Measurements from ENCODE around the gene SSH2. TPM values are rescaled to one million over a fixed set of nuclear protein-coding genes. Genes with fewer than 3 reads are reported as not detected.
"Not testable (repeated sequence)": the region's sequence is repeated elsewhere in the genome, so short reads cannot be mapped to it uniquely, and the experiment has no call there.

The SSH2 gene
- total RNA-seq, 1 donor from 2014 or later: 72.0 TPM

GRCh38 chr17:29936724-29937123 is 6.7 kb upstream of the SSH2 start:
- no peak overlapping the region for H3K4me3 ChIP-seq
- intact Hi-C loops (cut with DNase I): no loop called here
- no peaks in the 10 kb centered on the region for H3K36me3 ChIP-seq
- TF ChIP-seq CTCF (IDR thresholded peaks at IDR 0.05): no peak
- H3K9me3 ChIP-seq: no peaks in the 10 kb centered on the region
- H3K4me1 ChIP-seq: peaks cover 3% of the 10 kb centered on the region
- H3K27me3 ChIP-seq: no peaks in the 10 kb centered on the region
- no peak for ATAC-seq
- no peak overlapping the region for H3K27ac ChIP-seq
- no peak for DNase-seq

GRCh38 chr17:29935909-29936308 is 5.9 kb upstream of the SSH2 start:
- H3K9me3 ChIP-seq; DNase-seq; H3K27me3 ChIP-seq; H3K4me3 ChIP-seq; H3K27ac ChIP-seq; ATAC-seq; H3K36me3 ChIP-seq; intact Hi-C loops (cut with DNase I): not testable (repeated sequence)
- peaks cover 11% of the 10 kb centered on the region for H3K4me1 ChIP-seq

- DNase-seq: no peak
- no peak overlapping the region for H3K27ac ChIP-seq
- TF ChIP-seq CTCF (IDR thresholded peaks at IDR 0.05): no peak
- H3K36me3 ChIP-seq: no peaks in the 10 kb centered on the region
- ATAC-seq: no peak
- peaks cover 13% of the 10 kb centered on the region for H3K4me1 ChIP-seq
- H3K4me3 ChIP-seq: no peak overlapping the region
- intact Hi-C loops (cut with DNase I): loop anchor here (5.0 kb wide), 1 partner anchor 126 kb away; no protein-coding TSS in a partner anchor
- no peaks in the 10 kb centered on the region for H3K27me3 ChIP-seq
- H3K9me3 ChIP-seq: no peaks in the 10 kb centered on the region
Measured at GRCh38 chr17:29933379-29933778, 3.4 kb upstream of the SSH2 start.

- Histone ChIP-seq H3K27ac (peak overlapping the region; percentile 82), H3K4me1 (peaks cover 23% of the 10 kb centered on the region), H3K36me3 (no peaks in the 10 kb centered on the region), H3K27me3 (no peaks in the 10 kb centered on the region), H3K4me3 (peak overlapping the region; percentile 83), H3K9me3 (no peaks in the 10 kb centered on the region)
- peak; percentile 80 for ATAC-seq
- TF ChIP-seq CTCF (IDR thresholded peaks at IDR 0.05): peak; percentile 91
- intact Hi-C loops (cut with DNase I): loop anchor here (5.0 kb wide), 1 partner anchor 124 kb away; no protein-coding TSS in a partner anchor
- DNase-seq: peak; percentile 68
Measured at GRCh38 chr17:29931231-29931932, 1.4 kb upstream of the SSH2 start.

- Histone ChIP-seq H3K4me3 (peak overlapping the region; percentile 83), H3K4me1 (peaks cover 23% of the 10 kb centered on the region), H3K9me3 (no peaks in the 10 kb centered on the region), H3K36me3 (no peaks in the 10 kb centered on the region), H3K27ac (peak overlapping the region; percentile 82), H3K27me3 (no peaks in the 10 kb centered on the region)
- intact Hi-C loops (cut with DNase I): loop anchor here (5.0 kb wide), 1 partner anchor 123 kb away; no protein-coding TSS in a partner anchor
- no peak for TF ChIP-seq CTCF (IDR thresholded peaks at IDR 0.05)
- ATAC-seq: no peak
- DNase-seq: no peak
Measured at GRCh38 chr17:29930409-29931010, 482 bp upstream of the SSH2 start.

GRCh38 chr17:29929006-29929532 is 959 bp downstream of the SSH2 start:
- Histone ChIP-seq H3K27ac (peak overlapping the region; percentile 82), H3K27me3 (no peaks in the 10 kb centered on the region), H3K4me3 (peak overlapping the region; percentile 83), H3K36me3 (no peaks in the 10 kb centered on the region), H3K4me1 (peaks cover 23% of the 10 kb centered on the region), H3K9me3 (no peaks in the 10 kb centered on the region)
- intact Hi-C loops (cut with DNase I): no loop called here
- no peak for TF ChIP-seq CTCF (IDR thresholded peaks at IDR 0.05)
- DNase-seq: no peak
- ATAC-seq: no peak
